ENCODE measurements around the gene ORM2. TPM values are rescaled to one million over a fixed set of nuclear protein-coding genes. Genes with fewer than 3 reads are reported as not detected.

ORM2 gene
- total and polyA plus RNA-seq, 2 of the 8 experiments (the other 6 are each of a cell fraction or from before 2014, with no cell fraction given): 1.3 TPM; not detected in 1

- no peak for FAIRE-seq
- no peak overlapping the region for H3K4me3 ChIP-seq (ENCODE audit: extremely low read depth in 1 of 4, insufficient read depth in 2 of 4, low read depth in 3 of 4, low read length in 4 of 4)
- no peak for TF ChIP-seq TAF1 (IDR thresholded peaks at IDR 0.05; ENCODE audit: low read depth, low read length)
- no peak for TF ChIP-seq BACH1 (IDR thresholded peaks at IDR 0.05; ENCODE audit: low read length)
- no peak for TF ChIP-seq TCF12 (IDR thresholded peaks at IDR 0.05; ENCODE audit: low read depth, low read length)
- no peak for TF ChIP-seq TEAD4 (IDR thresholded peaks at IDR 0.05; ENCODE audit: low read depth, low read length)
- TF ChIP-seq SIN3A (conservative IDR thresholded peaks at IDR 0.05 in 1 of 2, IDR thresholded peaks at IDR 0.05 in 1 of 2; ENCODE audit: low read depth in 1 of 2, low read length in 2 of 2): no peak
- no peak for TF ChIP-seq CBX8 (IDR thresholded peaks at IDR 0.05; ENCODE audit: borderline replicate concordance, low read depth, low read length)
- no peak for TF ChIP-seq SP4 (IDR thresholded peaks at IDR 0.05; ENCODE audit: low read length)
- TF ChIP-seq POLR2AphosphoS5 (IDR thresholded peaks at IDR 0.05; ENCODE audit: low read depth, low read length): no peak
- no peak for TF ChIP-seq HDAC6 (IDR thresholded peaks at IDR 0.05; ENCODE audit: low read depth, low read length)
- TF ChIP-seq YY1 (IDR thresholded peaks at IDR 0.05; ENCODE audit: low read depth, low read length): no peak
- TF ChIP-seq CREB1 (IDR thresholded peaks at IDR 0.05): no peak
- no peak for TF ChIP-seq CBX5 (IDR thresholded peaks at IDR 0.05; ENCODE audit: low read depth, low read length)
- TF ChIP-seq GTF2F1 (IDR thresholded peaks at IDR 0.05; ENCODE audit: borderline replicate concordance, low read depth, low read length): no peak
- TF ChIP-seq PHF8 (conservative IDR thresholded peaks at IDR 0.05; ENCODE audit: low read depth, low read length): no peak
These were observed 21.1 kb downstream of the ORM2 start for GRCh38 chr9:114350636-114351401.

More at GRCh38 chr9:114350636-114351401, 21.1 kb downstream of the ORM2 start:
- H3K36me3 ChIP-seq (ENCODE audit: control insufficient read depth in 2 of 4, insufficient read depth in 4 of 4, low read length in 3 of 4): peaks cover 6 to 74% (median 38%) of the 10 kb centered on the region in 4 experiments; a peak in 7 of 8 replicates
- H3K23ac ChIP-seq (ENCODE audit: insufficient read length): no peak overlapping the region
- no peak overlapping the region for H4K8ac ChIP-seq (ENCODE audit: extremely low read depth, insufficient read depth, low read length)
- no peak overlapping the region for H3K18ac ChIP-seq (ENCODE audit: extremely low read depth, low read length)
- H4K91ac ChIP-seq (replicated peaks; ENCODE audit: insufficient read length, low read length): no peak overlapping the region
- no peak overlapping the region for H3K56ac ChIP-seq (replicated peaks; ENCODE audit: insufficient read length, low read depth, low read length)
- 95% methylated on average over 13 of the region's 16 CpGs; no CpG with 5 or more reads in 1 of the 2 experiments for WGBS, 2 experiments (ENCODE audit: extremely low coverage in 1 of 2, insufficient coverage in 1 of 2, insufficient read length in 1 of 2, insufficient replicate concordance in 2 of 2, low coverage in 1 of 2, low lambda C conversion rate in 2 of 2, missing lambda C conversion rate in 1 of 2)
- H2BK5ac ChIP-seq (ENCODE audit: low read depth, low read length): no peak overlapping the region
- H3K79me1 ChIP-seq (ENCODE audit: low read depth, low read length): no peaks in the 10 kb centered on the region
- no peak overlapping the region for H2BK120ac ChIP-seq (replicated peaks; ENCODE audit: low read depth, low read length)
- no peak overlapping the region for H2BK20ac ChIP-seq (ENCODE audit: low read length)
- H3K4ac ChIP-seq (replicated peaks; ENCODE audit: insufficient read length, low read depth, low read length): no peak overlapping the region
- H3K4me2 ChIP-seq (ENCODE audit: insufficient read depth in 1 of 2, low read depth in 2 of 2, low read length in 2 of 2): no peak overlapping the region
- peaks cover 4 to 11% (median 8%) of the 10 kb centered on the region in 4 experiments; a peak in 6 of 7 replicates for H3K4me1 ChIP-seq (replicated peaks in 1 of 4; ENCODE audit: control insufficient read depth in 3 of 4, insufficient read depth in 4 of 4, low read length in 3 of 4)
- H4K5ac ChIP-seq (ENCODE audit: insufficient read length, low read depth, low read length): no peak overlapping the region
- H3K27ac ChIP-seq (ENCODE audit: low read depth, low read length): no peak overlapping the region
- no peaks in the 10 kb centered on the region for H3K23me2 ChIP-seq (ENCODE audit: low read depth, low read length)
- DNase-seq (ENCODE audit: low read depth in 1 of 2, low spot score in 2 of 2): no peak
- no peaks in the 10 kb centered on the region for H4K20me1 ChIP-seq (replicated peaks in 1 of 2; ENCODE audit: control insufficient read depth in 1 of 2, insufficient read depth in 2 of 2, low read length in 2 of 2)
- no peak overlapping the region for H3K14ac ChIP-seq (ENCODE audit: insufficient read length)
- H2AFZ ChIP-seq (ENCODE audit: low read length): no peak overlapping the region
- POLR2A ChIA-PET (ENCODE audit: partially characterized antibody): interaction anchor here (0.9 to 1.9 kb wide), 6 partner anchors 15 to 44 kb away, joined by 3 to 5 read pairs (median 4); no protein-coding TSS in a partner anchor
- H3K27me3 ChIP-seq (replicated peaks in 1 of 4; ENCODE audit: control insufficient read depth in 3 of 4, extremely low read depth in 1 of 4, insufficient read depth in 3 of 4, low read length in 3 of 4): no peaks in the 10 kb centered on the region
- no peak overlapping the region for H3K9ac ChIP-seq (replicated peaks in 1 of 4; ENCODE audit: extremely low read depth in 1 of 4, low read depth in 3 of 4, low read length in 3 of 4)
- no peak overlapping the region for H2BK15ac ChIP-seq (ENCODE audit: low read length)
- H3K79me2 ChIP-seq (ENCODE audit: control insufficient read depth in 1 of 2, insufficient read depth in 2 of 2, low read length in 2 of 2): no peaks in the 10 kb centered on the region
- H3K9me3 ChIP-seq (ENCODE audit: insufficient read depth in 2 of 2, low read depth in 1 of 2, low read length in 1 of 2): no peaks in the 10 kb centered on the region
- H2BK12ac ChIP-seq (ENCODE audit: low read depth, low read length): no peak overlapping the region
- no peak overlapping the region for H2AK5ac ChIP-seq (ENCODE audit: low read depth, low read length)
- CTCF ChIA-PET (ENCODE audit: partially characterized antibody): interaction anchor here (0.6 to 4.5 kb wide), 3 partner anchors 12 to 46 kb away, joined by 3 to 21 read pairs (median 4); no protein-coding TSS in a partner anchor
